CD4-positive, alpha-beta T cell (primary cell): ENCODE measurements around the gene RAB24. TPM values are rescaled to one million over a fixed set of nuclear protein-coding genes. Genes with fewer than 3 reads are reported as not detected.
"Not testable (repeated sequence)": the region's sequence is repeated elsewhere in the genome, so short reads cannot be mapped to it uniquely, and the experiment has no call there.

Experiments used
- ATAC-seq: fragments of 200-7000 bp; cut with Tn5 transposase; one replicate; pipeline ENCODE4 v1.10.0; 2022; ENCODE audit warnings: mild to moderate bottlenecking; ENCODE audit not compliant: poor library complexity
- CTCF ChIA-PET: fragments of 350-600 bp; sonication (Branson Sonifier 250); formaldehyde crosslinking; loops from one replicate; lab custom pipeline; 2021; ENCODE audit warnings: antibody characterized with exemption, inconsistent platforms; lab: Charles Lee
- POLR2A ChIA-PET: fragments of 350-600 bp; sonication (Branson Sonifier 250); formaldehyde crosslinking; loops from one replicate; lab custom pipeline; 2021; ENCODE audit warnings: antibody characterized with exemption, inconsistent platforms; lab: Charles Lee
- DNase-seq, 14 experiments: peaks; one replicate each; pipeline ENCODE4 v3.0.0-alpha.2; 2013 to 2020; ENCODE audit warnings: mixed read lengths in 2 of 14
- H3K27ac ChIP-seq, 2 donors: one replicate each; pipeline versions ENCODE4 v1.5.1 to v1.7.0; 2013; ENCODE audit warnings: low read length in 2 of 2, low read depth in 1 of 2, mild to moderate bottlenecking in 1 of 2
- H3K27me3 ChIP-seq, 2 experiments: 1 replicate in 1 of 2; 2 replicates in 1 of 2; pipeline versions ENCODE4 v1.6.1 to v1.7.0; 2013; ENCODE audit warnings: low read length in 2 of 2, control low read depth in 1 of 2, mild to moderate bottlenecking in 1 of 2, moderate library complexity in 1 of 2; ENCODE audit not compliant: insufficient read depth in 2 of 2, control insufficient read depth in 1 of 2
- H3K36me3 ChIP-seq: one replicate; pipeline ENCODE4 v1.6.1; 2013; ENCODE audit warnings: low read length, control low read depth; ENCODE audit not compliant: insufficient read depth
- H3K4me1 ChIP-seq: one replicate; pipeline ENCODE4 v1.6.1; 2013; ENCODE audit warnings: low read length, control low read depth; ENCODE audit not compliant: insufficient read depth
- H3K4me3 ChIP-seq: one replicate; pipeline ENCODE4 v1.5.1; 2013; ENCODE audit warnings: mild to moderate bottlenecking, low read length, moderate library complexity
- H3K9me3 ChIP-seq, 2 experiments: 1 replicate in 1 of 2; 2 replicates in 1 of 2; pipeline versions ENCODE4 v1.6.1 to v1.7.0; 2013; ENCODE audit warnings: low read length in 2 of 2, mild to moderate bottlenecking in 2 of 2, control low read depth in 1 of 2, moderate library complexity in 1 of 2; ENCODE audit not compliant: control insufficient read depth in 1 of 2, insufficient read depth in 1 of 2
- H3K27ac Mint-ChIP-seq: one replicate; pipeline ENCODE4 v1.8.0; 2020; ENCODE audit warnings: mixed read lengths
- H3K27me3 Mint-ChIP-seq: one replicate; pipeline ENCODE4 v1.8.0; 2021; ENCODE audit warnings: mixed read lengths
- H3K36me3 Mint-ChIP-seq: one replicate; pipeline ENCODE4 v1.8.0; 2021; ENCODE audit warnings: low read depth, mixed read lengths
- H3K4me1 Mint-ChIP-seq: one replicate; pipeline ENCODE4 v1.8.0; 2021; ENCODE audit warnings: low read depth, mixed read lengths
- H3K4me3 Mint-ChIP-seq: one replicate; pipeline ENCODE4 v1.8.0; 2020; ENCODE audit warnings: mild to moderate bottlenecking, mixed read lengths
- H3K9me3 Mint-ChIP-seq: one replicate; pipeline ENCODE4 v1.8.0; 2020; ENCODE audit warnings: mixed read lengths
- CTCF ChIP-seq: fragments of 200-600 bp; IDR thresholded peaks from one replicate; pipeline ENCODE4 v1.8.0; 2022; ENCODE audit warnings: antibody characterized with exemption, mild to moderate bottlenecking
- intact Hi-C, 2 experiments: fragments of 100-400 bp; cut with DNase I in 1 of 2; cut with micrococcal nuclease in 1 of 2; formaldehyde crosslinking; loops; one replicate each; pipeline versions ENCODE4 v1.15.1 to v1.9.0; 2023 to 2025; cut with DNase I, micrococcal nuclease
- total RNA-seq, 174 experiments: library from RNA in 2 of 174; stranded (reverse) in 2 of 174; gene quantifications; one replicate each; pipeline ENCODE4 v1.2.3 and lab custom pipeline; 2021 to 2026

Gene RAB24
- total RNA-seq, 2 experiments from 2014 or later, result 17.0 to 18.0 TPM

- no peak for TF ChIP-seq CTCF
- Histone ChIP-seq H3K27ac (no peak overlapping the region), H3K4me3 (no peak overlapping the region), H3K9me3 (no peaks in the 10 kb centered on the region), H3K27me3 (peaks cover 0 to 3% of the 10 kb centered on the region in 2 experiments), H3K36me3 (peaks cover 21% of the 10 kb centered on the region), H3K4me1 (peaks cover 87% of the 10 kb centered on the region)
- peaks cover 6% of the 10 kb centered on the region for H3K27me3 Mint-ChIP-seq
- peak overlapping the region; percentile 63 for H3K4me3 Mint-ChIP-seq
- H3K36me3 Mint-ChIP-seq, result peaks cover 35% of the 10 kb centered on the region
- H3K9me3 Mint-ChIP-seq, result no peaks in the 10 kb centered on the region
- ChIA-PET POLR2A (interaction anchor here (2.1 kb wide), 1 partner anchor 95 kb away, joined by 12 read pairs; no protein-coding TSS in a partner anchor), CTCF (interaction anchor here (1.3 to 1.7 kb wide), 7 partner anchors 9 to 188 kb away, joined by 3 to 8 read pairs (median 5); partner anchors contain the start of genes LMAN2 and PDLIM7)
- no peak overlapping the region for H3K27ac Mint-ChIP-seq
- DNase-seq (no peak), ATAC-seq (no peak)
- H3K4me1 Mint-ChIP-seq, result peaks cover 71% of the 10 kb centered on the region
- intact Hi-C loops, result loop anchor here in 1 of 2 experiments (10.0 kb wide), 1 partner anchor 846 kb away; the partner anchor contains the start of gene NHP2
Observed at GRCh38 chr5:177308740-177309139, 5.2 kb upstream of the RAB24 start.

- Mint-ChIP-seq H3K36me3 (peaks cover 36% of the 10 kb centered on the region), H3K4me3 (no peak overlapping the region), H3K27ac (no peak overlapping the region), H3K9me3 (no peaks in the 10 kb centered on the region), H3K4me1 (peaks cover 72% of the 10 kb centered on the region), H3K27me3 (peaks cover 6% of the 10 kb centered on the region)
- POLR2A ChIA-PET, result interaction anchor here (2.1 kb wide), 1 partner anchor 96 kb away, joined by 12 read pairs; no protein-coding TSS in a partner anchor
- Histone ChIP-seq H3K27ac (no peak overlapping the region), H3K27me3 (peaks cover 0 to 3% of the 10 kb centered on the region in 2 experiments), H3K4me3 (peak overlapping the region; percentile 24), H3K4me1 (peaks cover 88% of the 10 kb centered on the region), H3K36me3 (peaks cover 21% of the 10 kb centered on the region), H3K9me3 (no peaks in the 10 kb centered on the region)
- ATAC-seq, result no peak
- intact Hi-C loops, result loop anchor here in 1 of 2 experiments (10.0 kb wide), 1 partner anchor 847 kb away; the partner anchor contains the start of gene NHP2
- TF ChIP-seq CTCF, result no peak
- CTCF ChIA-PET, result interaction anchor here (1.3 kb wide), 1 partner anchor 63 kb away, joined by 3 read pairs; no protein-coding TSS in a partner anchor
- peak in 1 of 14 experiments; percentile 34 for DNase-seq
Observed at GRCh38 chr5:177307544-177308363, 4.2 kb upstream of the RAB24 start.

- no peak for TF ChIP-seq CTCF
- Histone ChIP-seq H3K4me3 (peak overlapping the region; percentile 24), H3K36me3 (peaks cover 21% of the 10 kb centered on the region), H3K9me3 (no peaks in the 10 kb centered on the region), H3K4me1 (peaks cover 88% of the 10 kb centered on the region), H3K27me3 (peaks cover 0 to 3% of the 10 kb centered on the region in 2 experiments), H3K27ac (no peak overlapping the region)
- Mint-ChIP-seq H3K27me3 (peaks cover 6% of the 10 kb centered on the region), H3K36me3 (peaks cover 41% of the 10 kb centered on the region), H3K9me3 (no peaks in the 10 kb centered on the region), H3K4me3 (peak overlapping the region; percentile 69), H3K27ac (peak overlapping the region; percentile 88), H3K4me1 (peaks cover 72% of the 10 kb centered on the region)
- DNase-seq (peak in 3 of 14 experiments; percentile 36 to 73 (median 68)), ATAC-seq (no peak)
- CTCF ChIA-PET, result interaction anchor here (0.9 kb wide), 1 partner anchor 84 kb away, joined by 3 read pairs; no protein-coding TSS in a partner anchor
- intact Hi-C loops, result loop anchor here in 1 of 2 experiments (10.0 kb wide), 1 partner anchor 848 kb away; the partner anchor contains the start of gene NHP2
- POLR2A ChIA-PET, result no interaction called here
Observed at GRCh38 chr5:177306674-177307543, 3.4 kb upstream of the RAB24 start.

GRCh38 chr5:177306103-177306640 is 2.7 kb upstream of the RAB24 start:
- Mint-ChIP-seq H3K4me3 (peak overlapping the region; percentile 75), H3K4me1 (peaks cover 73% of the 10 kb centered on the region), H3K27ac (peak overlapping the region; percentile 88), H3K36me3 (peaks cover 42% of the 10 kb centered on the region)
- H3K27me3 Mint-ChIP-seq, H3K27me3 ChIP-seq, DNase-seq, ATAC-seq, H3K4me3 ChIP-seq, H3K27ac ChIP-seq, H3K9me3 ChIP-seq, H3K9me3 Mint-ChIP-seq, POLR2A ChIA-PET: not testable (repeated sequence)
- intact Hi-C loops, result loop anchor here in 1 of 2 experiments (10.0 kb wide), 1 partner anchor 849 kb away; the partner anchor contains the start of gene NHP2
- Histone ChIP-seq H3K4me1 (peaks cover 88% of the 10 kb centered on the region), H3K36me3 (peaks cover 21% of the 10 kb centered on the region)
- CTCF ChIA-PET, result interaction anchor here (0.9 kb wide), 1 partner anchor 84 kb away, joined by 3 read pairs; no protein-coding TSS in a partner anchor
